Natural killer cell (primary cell): ENCODE measurements around the gene LDOC1. TPM values are rescaled to one million over a fixed set of nuclear protein-coding genes. Genes with fewer than 3 reads are reported as not detected.
A peak's percentile ranks its signal among the peaks of the same experiment; 100 is the strongest.

Source experiments
- ATAC-seq, 3 donors: fragments of 150-1000 bp in 2 of 3; fragments of 200-7000 bp in 1 of 3; cut with Tn5 transposase; 1 replicate in 1 of 3; 2 replicates in 2 of 3; pipeline ENCODE4 v1.10.0; 2021; ENCODE audit warnings: mild to moderate bottlenecking in 2 of 3, moderate library complexity in 2 of 3
- DNase-seq, 2 donors: peaks; one replicate each; pipeline versions ENCODE4 v3.0.0 to v3.0.0-alpha.2; 2013 to 2021; ENCODE audit warnings: mixed read lengths in 1 of 2
- H3K27ac ChIP-seq: one replicate; pipeline ENCODE4 v1.5.1; 2013; ENCODE audit warnings: mild to moderate bottlenecking, low read length
- H3K27me3 ChIP-seq: one replicate; pipeline ENCODE4 v1.6.1; 2013; ENCODE audit warnings: low read length; ENCODE audit not compliant: control insufficient read depth, insufficient read depth
- H3K36me3 ChIP-seq: one replicate; pipeline ENCODE4 v1.6.1; 2013; ENCODE audit warnings: low read length; ENCODE audit not compliant: control insufficient read depth, insufficient read depth
- H3K4me1 ChIP-seq: one replicate; pipeline ENCODE4 v1.6.1; 2013; ENCODE audit warnings: low read length; ENCODE audit not compliant: control insufficient read depth, insufficient read depth
- H3K4me3 ChIP-seq: one replicate; pipeline ENCODE4 v1.5.1; 2013; ENCODE audit warnings: low read length
- H3K9me3 ChIP-seq: one replicate; pipeline ENCODE4 v1.6.1; 2013; ENCODE audit warnings: low read length; ENCODE audit not compliant: control insufficient read depth, insufficient read depth
- H3K27ac Mint-ChIP-seq, 2 donors: one replicate each; pipeline ENCODE4 v1.8.0; 2022; ENCODE audit warnings: mild to moderate bottlenecking in 2 of 2, mixed read lengths in 2 of 2, moderate library complexity in 1 of 2
- H3K27me3 Mint-ChIP-seq, 2 donors: one replicate each; pipeline ENCODE4 v1.8.0; 2022; ENCODE audit warnings: low read depth in 2 of 2, mixed read lengths in 2 of 2
- H3K36me3 Mint-ChIP-seq: one replicate; pipeline ENCODE4 v1.8.0; 2022; ENCODE audit warnings: mixed read lengths
- H3K4me1 Mint-ChIP-seq, 2 donors: one replicate each; pipeline ENCODE4 v1.8.0; 2022; ENCODE audit warnings: mixed read lengths in 2 of 2
- H3K4me3 Mint-ChIP-seq: one replicate; pipeline ENCODE4 v1.8.0; 2022; ENCODE audit warnings: mild to moderate bottlenecking, moderate library complexity, mixed read lengths
- H3K9me3 Mint-ChIP-seq, 2 donors: one replicate each; pipeline ENCODE4 v1.8.0; 2022; ENCODE audit warnings: mixed read lengths in 2 of 2
- WGBS: methylation state at CpG from one replicate; pipeline ENCODE4 v1.1.7; 2013; ENCODE audit warnings: missing lambda C conversion rate; ENCODE audit not compliant: insufficient coverage; 5-methylcytosine and 5-hydroxymethylcytosine counted together
- intact Hi-C: fragments of 100-400 bp; cut with micrococcal nuclease; formaldehyde crosslinking; loops from one replicate; pipeline ENCODE4 v1.14.2; 2022
- total RNA-seq, 4 donors: library from RNA; stranded (reverse); fragments of 120-200 nt in 1 of 4; gene quantifications; one replicate each; pipeline versions ENCODE4 v1.2.3 to v1.2.4, GENCODE V29; 2013 to 2022
- TF ChIP-seq, protein P1 (sequence below): fragments of 200-600 bp; IDR thresholded peaks from one replicate; pipeline ENCODE4 v1.8.0; 2022; ENCODE audit warnings: antibody characterized with exemption

LDOC1 gene
- total RNA-seq, 3 donors from 2014 or later (not counting 1 experiment from before 2014, with no cell fraction given) = 3.5 to 7.3 (median 5.2) TPM

DNA sequence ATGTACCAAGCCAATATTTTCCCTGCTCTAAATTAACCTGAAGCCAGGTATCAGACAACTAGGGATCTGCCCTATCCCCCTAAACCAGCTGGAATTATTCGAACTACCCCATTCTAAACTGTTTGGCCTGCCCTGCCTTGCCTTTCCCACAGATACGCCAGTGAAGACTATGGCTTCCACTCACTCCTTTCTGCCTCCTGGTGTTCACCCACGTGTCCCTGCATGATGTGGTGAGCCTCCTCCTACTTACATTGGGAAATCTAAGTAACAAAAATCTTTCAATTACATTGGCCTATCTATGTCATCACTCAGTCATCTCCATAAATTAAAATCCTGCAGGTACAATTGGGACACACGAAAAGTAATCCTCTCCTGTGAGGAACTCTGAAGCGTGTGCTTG lies 6.1 kb upstream of the LDOC1 start:
- no peak overlapping the region for H3K27ac Mint-ChIP-seq
- Histone ChIP-seq H3K4me1 (no peaks in the 10 kb centered on the region), H3K36me3 (no peaks in the 10 kb centered on the region), H3K9me3 (no peaks in the 10 kb centered on the region), H3K27ac (no peak overlapping the region), H3K4me3 (no peak overlapping the region), H3K27me3 (no peaks in the 10 kb centered on the region)
- WGBS = 78% methylated on average over 5 of the region's 5 CpGs
- TF ChIP-seq, protein P1, sequence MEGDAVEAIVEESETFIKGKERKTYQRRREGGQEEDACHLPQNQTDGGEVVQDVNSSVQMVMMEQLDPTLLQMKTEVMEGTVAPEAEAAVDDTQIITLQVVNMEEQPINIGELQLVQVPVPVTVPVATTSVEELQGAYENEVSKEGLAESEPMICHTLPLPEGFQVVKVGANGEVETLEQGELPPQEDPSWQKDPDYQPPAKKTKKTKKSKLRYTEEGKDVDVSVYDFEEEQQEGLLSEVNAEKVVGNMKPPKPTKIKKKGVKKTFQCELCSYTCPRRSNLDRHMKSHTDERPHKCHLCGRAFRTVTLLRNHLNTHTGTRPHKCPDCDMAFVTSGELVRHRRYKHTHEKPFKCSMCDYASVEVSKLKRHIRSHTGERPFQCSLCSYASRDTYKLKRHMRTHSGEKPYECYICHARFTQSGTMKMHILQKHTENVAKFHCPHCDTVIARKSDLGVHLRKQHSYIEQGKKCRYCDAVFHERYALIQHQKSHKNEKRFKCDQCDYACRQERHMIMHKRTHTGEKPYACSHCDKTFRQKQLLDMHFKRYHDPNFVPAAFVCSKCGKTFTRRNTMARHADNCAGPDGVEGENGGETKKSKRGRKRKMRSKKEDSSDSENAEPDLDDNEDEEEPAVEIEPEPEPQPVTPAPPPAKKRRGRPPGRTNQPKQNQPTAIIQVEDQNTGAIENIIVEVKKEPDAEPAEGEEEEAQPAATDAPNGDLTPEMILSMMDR = no peak
- intact Hi-C loops = no loop called here
- H3K27me3 Mint-ChIP-seq = no peaks in the 10 kb centered on the region
- no peak overlapping the region for H3K4me3 Mint-ChIP-seq
- H3K9me3 Mint-ChIP-seq = no peaks in the 10 kb centered on the region
- ATAC-seq (no peak), DNase-seq (no peak)
- no peaks in the 10 kb centered on the region for H3K36me3 Mint-ChIP-seq
- H3K4me1 Mint-ChIP-seq = no peaks in the 10 kb centered on the region

DNA sequence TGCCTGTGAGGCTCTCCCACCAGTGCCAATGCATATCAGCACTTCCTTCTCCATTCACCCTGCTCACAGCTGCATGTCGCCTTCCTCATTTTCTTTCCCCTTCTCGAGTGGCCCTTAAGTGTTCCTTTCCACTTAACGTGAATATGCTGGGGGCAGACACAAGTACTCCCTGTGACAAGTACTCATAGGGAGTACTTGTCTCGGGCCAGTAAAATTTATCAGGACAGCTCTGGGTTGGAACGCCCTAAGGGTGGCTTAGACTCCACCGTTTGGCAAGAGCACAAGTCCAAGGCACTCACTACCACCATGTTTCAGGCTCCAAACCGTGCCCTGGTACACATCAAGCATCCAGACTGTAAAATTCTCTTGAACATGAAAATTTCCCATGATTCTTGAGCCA lies 3.9 kb upstream of the LDOC1 start:
- Mint-ChIP-seq H3K27ac (no peak overlapping the region), H3K9me3 (no peaks in the 10 kb centered on the region), H3K4me3 (no peak overlapping the region), H3K4me1 (peaks cover 4% of the 10 kb centered on the region in 2 donors), H3K27me3 (no peaks in the 10 kb centered on the region), H3K36me3 (no peaks in the 10 kb centered on the region)
- H3K36me3 ChIP-seq = no peaks in the 10 kb centered on the region
- no peaks in the 10 kb centered on the region for H3K27me3 ChIP-seq
- TF ChIP-seq, protein P1 = no peak
- WGBS = 46% methylated on average over 7 of the region's 7 CpGs
- no peak for DNase-seq
- H3K27ac ChIP-seq = no peak overlapping the region
- no peaks in the 10 kb centered on the region for H3K9me3 ChIP-seq
- intact Hi-C loops = no loop called here
- no peak overlapping the region for H3K4me3 ChIP-seq
- ATAC-seq = no peak
- H3K4me1 ChIP-seq = peaks cover 11% of the 10 kb centered on the region

DNA sequence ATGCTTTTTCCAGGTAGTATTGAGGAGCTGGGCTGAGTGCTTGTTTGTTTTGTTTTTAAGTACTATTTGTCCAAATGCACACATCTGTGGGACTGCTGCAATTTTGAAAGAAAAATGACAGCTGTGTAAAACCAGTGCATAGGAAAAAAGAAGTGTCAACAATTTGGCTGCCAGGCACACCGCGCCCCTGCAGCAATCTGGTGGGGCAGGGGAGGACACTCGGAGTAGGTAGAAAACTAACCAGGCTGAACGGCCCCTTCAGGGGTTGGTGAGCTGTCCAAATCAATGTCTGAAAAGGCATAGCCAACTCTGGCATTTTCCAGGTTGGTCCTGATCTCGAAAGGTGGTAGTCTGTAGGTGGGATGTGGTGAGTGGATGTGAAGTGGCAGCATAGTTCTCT lies 1.1 kb downstream of the LDOC1 start:
- Histone ChIP-seq H3K4me3 (no peak overlapping the region), H3K27me3 (no peaks in the 10 kb centered on the region), H3K4me1 (peaks cover 12% of the 10 kb centered on the region), H3K36me3 (no peaks in the 10 kb centered on the region), H3K9me3 (no peaks in the 10 kb centered on the region), H3K27ac (no peak overlapping the region)
- peak overlapping the region in 1 of 2 donors; percentile 53 for H3K27ac Mint-ChIP-seq
- H3K4me3 Mint-ChIP-seq = peak overlapping the region; percentile 76
- TF ChIP-seq, protein P1 = no peak
- no peak for DNase-seq
- no peaks in the 10 kb centered on the region for H3K27me3 Mint-ChIP-seq
- intact Hi-C loops = no loop called here
- no peaks in the 10 kb centered on the region for H3K36me3 Mint-ChIP-seq
- ATAC-seq = no peak
- peaks cover 6 to 14% of the 10 kb centered on the region in 2 donors for H3K4me1 Mint-ChIP-seq
- H3K9me3 Mint-ChIP-seq = no peaks in the 10 kb centered on the region
- 96% methylated on average over 5 of the region's 5 CpGs for WGBS

DNA sequence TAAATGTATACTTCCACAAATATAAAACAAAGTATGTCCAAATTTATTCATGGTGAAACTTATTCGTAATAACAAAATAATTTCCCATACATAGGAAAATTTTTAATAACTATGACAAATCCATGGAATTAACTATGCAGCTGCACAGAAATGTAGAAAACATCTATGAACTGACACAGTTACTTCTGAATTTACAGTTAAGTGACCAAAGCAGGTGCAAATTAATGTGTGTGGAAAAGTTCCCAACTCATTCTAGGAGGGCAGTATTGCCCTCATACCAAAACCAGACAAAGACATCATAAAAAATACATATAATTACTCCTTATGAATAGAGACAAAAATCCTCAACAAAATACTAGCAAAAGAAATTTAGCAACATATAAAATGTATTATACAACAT lies 12.5 kb downstream of the LDOC1 start:
- H3K4me3 Mint-ChIP-seq = no peak overlapping the region
- TF ChIP-seq, protein P1 = no peak
- no CpG with 5 or more reads among the region's 1 CpG for WGBS
- ATAC-seq (no peak), DNase-seq (no peak)
- Histone ChIP-seq H3K4me3 (no peak overlapping the region), H3K27me3 (no peaks in the 10 kb centered on the region), H3K4me1 (no peaks in the 10 kb centered on the region), H3K36me3 (no peaks in the 10 kb centered on the region), H3K9me3 (no peaks in the 10 kb centered on the region), H3K27ac (no peak overlapping the region)
- H3K36me3 Mint-ChIP-seq = no peaks in the 10 kb centered on the region
- H3K27ac Mint-ChIP-seq = no peak overlapping the region
- no peaks in the 10 kb centered on the region for H3K4me1 Mint-ChIP-seq
- intact Hi-C loops = no loop called here
- no peaks in the 10 kb centered on the region for H3K9me3 Mint-ChIP-seq
- no peaks in the 10 kb centered on the region for H3K27me3 Mint-ChIP-seq
